Measurements from ENCODE around the gene NTN3.

- TF ChIP-seq POLR2A (IDR thresholded peaks at IDR 0.05) = no peak
- TF ChIP-seq CTCF (IDR thresholded peaks at IDR 0.05) = no peak
Measured at GRCh38 chr16:2473446-2473926, 2.4 kb downstream of the NTN3 start.

Measured in heart left ventricle (tissue), 13 donors.